Measurements from ENCODE around the gene LYSMD1.
A peak's percentile ranks its signal among the peaks of the same experiment; 100 is the strongest.

Gene LYSMD1

GRCh38 chr1:151146412-151147131 is 19.1 kb downstream of the LYSMD1 start, which contains the start of gene SEMA6C (continued):
- TF ChIP-seq ZNF398 (tag by site-specific recombination; IDR thresholded peaks at IDR 0.05) (no peak), PATZ1 (tag by site-specific recombination; IDR thresholded peaks at IDR 0.05) (peak; percentile 92), ZBTB17 (tag by site-specific recombination; IDR thresholded peaks at IDR 0.05) (peak; percentile 96), ZBTB20 (tag by site-specific recombination; IDR thresholded peaks at IDR 0.05) (peak; percentile 72), ZSCAN16 (tag by site-specific recombination; IDR thresholded peaks at IDR 0.05) (peak; percentile 74; the same call in 1 of the 2 replicates), IKZF3 (tag by site-specific recombination; IDR thresholded peaks at IDR 0.05) (peak; percentile 58), ZNF292 (tag by site-specific recombination; IDR thresholded peaks at IDR 0.05; ENCODE audit: borderline replicate concordance, low read depth) (no peak), BCL11A (tag by site-specific recombination; IDR thresholded peaks at IDR 0.05; ENCODE audit: low read depth) (0 out of 2 replicates have a peak, but pooled peaks have one; percentile 6), ZNF843 (tag by site-specific recombination; IDR thresholded peaks at IDR 0.05) (0 out of 2 replicates have a peak, but pooled peaks have one; percentile 1), ZNF335 (tag by site-specific recombination; conservative IDR thresholded peaks at IDR 0.05) (peak; percentile 77), BCL6B (tag by site-specific recombination; IDR thresholded peaks at IDR 0.05) (no peak), ZNF704 (tag by site-specific recombination; IDR thresholded peaks at IDR 0.05) (no peak)

GRCh38 chr1:151146072-151146411 is 19.7 kb downstream of the LYSMD1 start:
- TF ChIP-seq HIC1 (tag by site-specific recombination; IDR thresholded peaks at IDR 0.05): no peak
- TF ChIP-seq ZNF37A (tag by site-specific recombination; IDR thresholded peaks at IDR 0.05): no peak
- no peak for TF ChIP-seq ZNF585B (tag by site-specific recombination; IDR thresholded peaks at IDR 0.05)
- TF ChIP-seq ZBTB48 (tag by site-specific recombination; IDR thresholded peaks at IDR 0.05): 0 out of 2 replicates have a peak, but pooled peaks have one; percentile 36
- H3K4me3 ChIP-seq (ENCODE audit: low read depth, low read length): peak overlapping the region; percentile 65
- POLR2A ChIA-PET: no interaction called here
- peaks cover 0 to 5% of the 10 kb centered on the region in 2 experiments; a peak in 1 of 3 replicates for H3K36me3 ChIP-seq (ENCODE audit: control insufficient read depth in 2 of 2, insufficient read depth in 1 of 2, low read length in 2 of 2)
- no peaks in the 10 kb centered on the region for H3K9me3 ChIP-seq (ENCODE audit: control insufficient read depth, insufficient read depth, low read depth, low read length)
- CTCF ChIA-PET: interaction anchor here (1.6 kb wide), 1 partner anchor 46 kb away, joined by 7 read pairs; no protein-coding TSS in a partner anchor
- peaks cover 3% of the 10 kb centered on the region; the same call in 1 of the 2 replicates for H3K4me1 ChIP-seq (ENCODE audit: control insufficient read depth, insufficient read depth, low read length)
- H3K27ac ChIP-seq (ENCODE audit: extremely low read depth, low read depth, low read length): no peak overlapping the region
